Measurements from ENCODE around the gene HDHD2.
A peak's percentile ranks its signal among the peaks of the same experiment; 100 is the strongest.

Gene HDHD2

GRCh38 chr18:47175898-47176575, 25.7 kb upstream of the HDHD2 start, which contains the start of gene IER3IP1:
IER3IP1 (minus strand) TSS chr18:47176364; CDS start chr18:47176277, 87 bp downstream.
- peak within 1 kb of the TSS; percentile 88 for H3K4me3 ChIP-seq (ENCODE audit: low read depth, low read length)
- 0 out of 2 replicates have a peak, but pooled peaks have one; percentile 11 for TF ChIP-seq CTCF (IDR thresholded peaks at IDR 0.05; ENCODE audit: borderline replicate concordance, insufficient read depth, low read depth, low read length)

GRCh38 chr18:47175283-47175897, 25.1 kb upstream of the HDHD2 start:
- TF ChIP-seq CTCF (IDR thresholded peaks at IDR 0.05; ENCODE audit: borderline replicate concordance, insufficient read depth, low read depth, low read length): no peak

GRCh38 chr18:47174545-47175116, 24.3 kb upstream of the HDHD2 start:
- no peak for TF ChIP-seq CTCF (IDR thresholded peaks at IDR 0.05; ENCODE audit: borderline replicate concordance, insufficient read depth, low read depth, low read length)
- no peak overlapping the region for H3K4me3 ChIP-seq (ENCODE audit: low read depth, low read length)

More at GRCh38 chr18:47175283-47175897, 25.1 kb upstream of the HDHD2 start:
- H3K4me3 ChIP-seq (ENCODE audit: low read depth, low read length): peak overlapping the region; percentile 88

- no peak for TF ChIP-seq CTCF (IDR thresholded peaks at IDR 0.05; ENCODE audit: borderline replicate concordance, insufficient read depth, low read depth, low read length)
- no peak overlapping the region for H3K4me3 ChIP-seq (ENCODE audit: low read depth, low read length)
Observed at GRCh38 chr18:47172476-47172875, 22.2 kb upstream of the HDHD2 start.

- no peak overlapping the region for H3K4me3 ChIP-seq (ENCODE audit: low read depth, low read length)
- TF ChIP-seq CTCF (IDR thresholded peaks at IDR 0.05; ENCODE audit: borderline replicate concordance, insufficient read depth, low read depth, low read length): no peak
Observed at GRCh38 chr18:47168913-47169312, 18.6 kb upstream of the HDHD2 start.

- H3K4me3 ChIP-seq (ENCODE audit: low read depth, low read length): no peak overlapping the region
- no peak for TF ChIP-seq CTCF (IDR thresholded peaks at IDR 0.05; ENCODE audit: borderline replicate concordance, insufficient read depth, low read depth, low read length)
Observed at GRCh38 chr18:47168509-47168908, 18.2 kb upstream of the HDHD2 start.

Data from GM12875 (cell line).